PC-9 (cell line): ENCODE results near the gene DENND4A. TPM values are rescaled to one million over a fixed set of nuclear protein-coding genes. Genes with fewer than 3 reads are reported as not detected.

ENCODE experiments used
- Bru-seq: library from RNA; stranded (reverse); fragments of 400-500 nt; gene quantifications from one replicate; lab custom pipeline; 2021; lab: Mats Ljungman, UMichigan
- BruChase-seq, 2 experiments: library from RNA; stranded (reverse); fragments of 400-500 nt; gene quantifications; one replicate each; lab custom pipeline; 2021; lab: Mats Ljungman, UMichigan
- BruUV-seq: library from RNA; stranded (reverse); fragments of 400-500 nt; replicated peaks from 2 replicates; lab custom pipeline; 2021; lab: Mats Ljungman, UMichigan
- CTCF ChIA-PET: fragments of 300-600 bp; sonication (Branson Sonifier 250); formaldehyde crosslinking; loops from one replicate; lab custom pipeline; 2022; ENCODE audit warnings: antibody characterized with exemption; lab: Charles Lee
- POLR2A ChIA-PET: fragments of 300-600 bp; sonication (Branson Sonifier 250); formaldehyde crosslinking; loops from one replicate; lab custom pipeline; 2022; ENCODE audit warnings: antibody characterized with exemption; ENCODE audit not compliant: unreplicated experiment; lab: Charles Lee
- DNase-seq, 2 experiments: peaks; one replicate each; pipeline versions ENCODE4 v3.0.0 to v3.0.0-alpha.2; 2015 to 2022; ENCODE audit warnings: mixed read lengths in 1 of 2
- H2AFZ ChIP-seq: fragments of 200-600 bp; sonication (generic); 2 replicates; pipeline ENCODE4 v1.8.1; 2017; ENCODE audit warnings: antibody characterized with exemption
- H3F3A ChIP-seq: fragments of 200-600 bp; sonication (generic); 2 replicates; pipeline ENCODE4 v1.8.1; 2017; ENCODE audit warnings: antibody characterized with exemption, mild to moderate bottlenecking, low read depth; ENCODE audit not compliant: insufficient read depth
- H3K27ac ChIP-seq: fragments of 200-600 bp; sonication (generic); 2 replicates; pipeline ENCODE4 v1.6.1; 2016; ENCODE audit warnings: mixed run types
- H3K27me3 ChIP-seq: fragments of 200-600 bp; sonication (generic); 2 replicates; pipeline ENCODE4 v1.6.1; 2016; ENCODE audit warnings: low read depth, mixed run types; ENCODE audit not compliant: insufficient read depth
- H3K36me3 ChIP-seq: fragments of 200-600 bp; sonication (generic); 2 replicates; pipeline ENCODE4 v1.6.1; 2016; ENCODE audit warnings: low read depth, mixed run types
- H3K4me1 ChIP-seq: fragments of 200-600 bp; sonication (generic); replicated peaks from 2 replicates; pipeline ENCODE4 v1.6.1; 2016; ENCODE audit warnings: mixed run types; ENCODE audit not compliant: insufficient read depth
- H3K4me2 ChIP-seq: fragments of 200-600 bp; sonication (generic); 2 replicates; pipeline ENCODE4 v1.6.1; 2017; ENCODE audit warnings: mixed run types
- H3K4me3 ChIP-seq: fragments of 200-600 bp; sonication (generic); 2 replicates; pipeline ENCODE4 v1.6.1; 2016; ENCODE audit warnings: mixed run types
- H3K79me2 ChIP-seq: fragments of 200-600 bp; sonication (generic); 2 replicates; pipeline ENCODE4 v1.6.1; 2017; ENCODE audit warnings: low read depth, mixed run types
- H3K9me2 ChIP-seq: fragments of 200-600 bp; sonication (generic); 2 replicates; pipeline ENCODE4 v1.8.1; 2017; ENCODE audit warnings: mild to moderate bottlenecking; ENCODE audit not compliant: insufficient read depth
- H3K9me3 ChIP-seq: fragments of 200-600 bp; sonication (generic); 2 replicates; pipeline ENCODE4 v1.8.1; 2016; ENCODE audit warnings: low read depth; ENCODE audit not compliant: insufficient read depth
- H4K20me1 ChIP-seq: fragments of 200-600 bp; sonication (generic); 2 replicates; pipeline ENCODE4 v1.8.1; 2017; ENCODE audit not compliant: insufficient read depth
- EZH2 ChIP-seq: fragments of 200-600 bp; sonication (generic); IDR thresholded peaks from 2 replicates; pipeline ENCODE4 v1.8.0; 2017; ENCODE audit warnings: antibody characterized with exemption, low read depth
- intact Hi-C: fragments of 100-400 bp; cut with micrococcal nuclease; formaldehyde crosslinking; loops from one replicate; pipeline ENCODE4 v1.10.0; 2022; ENCODE audit not compliant: unreplicated experiment
- long read RNA-seq: library from polyadenylated mRNA; stranded (forward); transcript quantifications from one replicate; pipeline ENCODE4 v2.0.0, GENCODE V29; 2022
- total RNA-seq: library from RNA; stranded (reverse); gene quantifications from 2 replicates; pipeline ENCODE4 v1.2.3, GENCODE V29; 2021
- TF ChIP-seq, protein P1 (sequence below): fragments of 200-600 bp; sonication (generic); conservative IDR thresholded peaks from 2 replicates; pipeline ENCODE4 v1.6.1; 2017; ENCODE audit warnings: mixed run types, antibody characterized with exemption, mild to moderate bottlenecking, moderate library complexity

DENND4A gene
- total RNA-seq (12.6 and 16.3 TPM in 2 replicates), Bru-seq, nascent RNA (percentile 68 among the genes with signal in this experiment), BruChase-seq, experiment 1, labeled RNA remaining after a 2-hour chase (percentile 83 among the genes with signal in this experiment), BruChase-seq, experiment 2, labeled RNA remaining after a 6-hour chase (percentile 72 among the genes with signal in this experiment)
- long read RNA-seq, partial matches to known transcripts, result 1 of 8 reads
- long read RNA-seq, other reads (novel, unspliced or antisense), result 6 of 8 reads

DNA sequence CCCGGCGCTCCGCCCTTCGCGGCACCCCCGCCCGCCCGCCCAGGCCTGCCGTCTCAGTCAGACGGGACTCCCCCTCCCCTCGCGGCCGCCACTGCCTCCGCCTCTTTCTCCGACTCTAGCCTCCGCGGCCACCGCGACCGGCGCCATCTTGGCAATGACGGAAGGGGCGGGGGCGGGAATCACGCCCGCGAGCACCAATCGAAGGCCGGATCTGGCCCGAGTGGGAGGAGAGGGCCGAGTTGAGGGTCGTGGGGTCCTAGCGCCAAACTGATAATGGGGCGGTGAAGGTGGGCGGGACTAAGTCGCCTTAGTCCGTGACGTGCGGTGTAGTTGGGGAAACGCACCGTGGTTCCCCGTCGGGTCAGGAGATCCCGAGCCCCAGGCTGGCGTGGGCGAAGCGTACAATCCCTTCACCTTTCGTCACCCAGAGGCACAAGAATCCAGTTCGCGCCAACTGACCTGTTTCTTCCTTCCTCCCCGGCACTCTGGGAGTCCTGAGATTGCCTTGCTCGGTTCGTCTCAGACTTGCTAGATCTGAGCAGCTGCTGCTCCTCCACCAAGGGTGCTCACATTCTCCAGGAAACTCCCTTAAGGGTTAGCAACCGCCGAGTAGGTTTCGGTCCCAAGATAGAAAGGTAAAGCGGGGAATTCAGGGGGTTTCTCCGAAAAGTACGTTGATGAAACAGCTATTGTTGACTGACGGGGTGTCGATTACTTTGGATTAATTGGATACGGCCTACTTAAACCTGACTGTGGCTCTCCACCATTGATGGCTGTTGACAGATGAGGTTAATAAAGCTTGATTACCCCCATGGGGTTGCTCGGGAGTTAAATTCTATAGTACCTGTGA, at the start of gene DENND4A:
Gene DENND4A (minus strand): TSS at position 156 of the 850 bp plus-strand sequence. CDS start 35,843 bp downstream, outside the sequence.
- Histone ChIP-seq H3K9me2 (no peaks in the 10 kb centered on the region; the same call in 1 of the 2 replicates), H3F3A (peaks cover 18% of the 10 kb centered on the region; the same call in 1 of the 2 replicates), H3K79me2 (peaks cover 31% of the 10 kb centered on the region), H3K4me3 (peak within 1 kb of the TSS; percentile 86), H4K20me1 (no peaks in the 10 kb centered on the region), H3K27ac (peak within 1 kb of the TSS; percentile 77), H3K36me3 (no peaks in the 10 kb centered on the region), H3K27me3 (no peaks in the 10 kb centered on the region), H2AFZ (peak within 1 kb of the TSS; percentile 86), H3K4me1 (peaks cover 41% of the 10 kb centered on the region), H3K9me3 (no peaks in the 10 kb centered on the region), H3K4me2 (peak within 1 kb of the TSS; percentile 97)
- intact Hi-C loops, result loop anchor here (1.0 to 5.0 kb wide), 3 partner anchors 40 to 77 kb away; partner anchors contain the start of gene RAB11A
- TF ChIP-seq, protein P1, sequence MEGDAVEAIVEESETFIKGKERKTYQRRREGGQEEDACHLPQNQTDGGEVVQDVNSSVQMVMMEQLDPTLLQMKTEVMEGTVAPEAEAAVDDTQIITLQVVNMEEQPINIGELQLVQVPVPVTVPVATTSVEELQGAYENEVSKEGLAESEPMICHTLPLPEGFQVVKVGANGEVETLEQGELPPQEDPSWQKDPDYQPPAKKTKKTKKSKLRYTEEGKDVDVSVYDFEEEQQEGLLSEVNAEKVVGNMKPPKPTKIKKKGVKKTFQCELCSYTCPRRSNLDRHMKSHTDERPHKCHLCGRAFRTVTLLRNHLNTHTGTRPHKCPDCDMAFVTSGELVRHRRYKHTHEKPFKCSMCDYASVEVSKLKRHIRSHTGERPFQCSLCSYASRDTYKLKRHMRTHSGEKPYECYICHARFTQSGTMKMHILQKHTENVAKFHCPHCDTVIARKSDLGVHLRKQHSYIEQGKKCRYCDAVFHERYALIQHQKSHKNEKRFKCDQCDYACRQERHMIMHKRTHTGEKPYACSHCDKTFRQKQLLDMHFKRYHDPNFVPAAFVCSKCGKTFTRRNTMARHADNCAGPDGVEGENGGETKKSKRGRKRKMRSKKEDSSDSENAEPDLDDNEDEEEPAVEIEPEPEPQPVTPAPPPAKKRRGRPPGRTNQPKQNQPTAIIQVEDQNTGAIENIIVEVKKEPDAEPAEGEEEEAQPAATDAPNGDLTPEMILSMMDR, result no peak
- no peak for TF ChIP-seq EZH2
- ChIA-PET POLR2A (interaction anchor here (0.6 kb wide), 1 partner anchor 138 kb away, joined by 16 read pairs; no protein-coding TSS in a partner anchor), CTCF (interaction anchor here (0.6 to 0.9 kb wide), 2 partner anchors 41 to 78 kb away, joined by 7 to 11 read pairs; no protein-coding TSS in a partner anchor)
- TSS peak; percentile 98 for BruUV-seq
- DNase-seq, result peak; percentile 86 to 97

DNA sequence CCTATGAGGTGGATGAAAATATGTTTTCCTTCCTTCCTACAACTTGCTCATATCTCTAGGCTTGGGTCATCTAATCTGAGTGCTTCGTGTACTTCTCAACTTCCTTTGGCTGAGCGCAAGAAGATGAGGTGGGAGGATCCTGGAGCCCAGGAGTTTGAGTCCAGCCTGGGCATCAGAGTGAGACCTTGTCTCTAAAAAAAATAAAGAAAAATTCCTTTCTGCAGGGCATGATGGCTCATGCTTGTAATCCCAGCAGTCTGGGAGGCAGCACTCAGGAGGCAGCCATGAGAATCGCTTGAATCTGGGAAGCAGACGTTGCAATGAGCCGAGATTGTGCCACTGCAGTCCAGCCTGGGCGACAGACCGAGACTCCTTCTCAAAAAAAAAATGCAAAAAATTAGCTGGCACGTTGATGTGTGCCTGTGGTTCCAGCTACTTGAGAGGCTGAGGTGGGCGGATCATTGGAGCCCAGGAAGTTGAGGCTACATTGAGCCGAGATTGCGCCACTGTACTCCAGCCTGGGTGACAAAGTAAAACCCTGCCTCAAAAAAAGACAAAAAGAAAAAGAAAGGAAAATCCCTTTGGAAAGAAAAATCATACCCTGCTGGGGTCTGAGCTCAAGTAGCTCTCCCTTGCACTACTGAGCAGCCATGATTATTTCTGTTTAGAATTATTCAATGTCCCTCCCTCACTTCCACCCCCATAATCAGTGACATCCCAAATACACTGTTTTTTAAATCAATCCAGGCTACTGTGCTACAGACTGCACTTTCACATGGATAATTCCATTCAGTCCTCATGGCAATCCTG, 49.2 kb upstream of the DENND4A start:
- Histone ChIP-seq H3K79me2 (no peaks in the 10 kb centered on the region), H3K9me3 (no peaks in the 10 kb centered on the region), H3K27ac (no peak overlapping the region), H3K4me1 (no peaks in the 10 kb centered on the region), H3K4me2 (no peak overlapping the region), H2AFZ (no peak overlapping the region), H3K36me3 (no peaks in the 10 kb centered on the region), H3K9me2 (no peaks in the 10 kb centered on the region), H4K20me1 (no peaks in the 10 kb centered on the region), H3K27me3 (no peaks in the 10 kb centered on the region), H3F3A (no peaks in the 10 kb centered on the region), H3K4me3 (no peak overlapping the region)
- TF ChIP-seq, protein P1, result no peak
- TF ChIP-seq EZH2, result no peak
- BruUV-seq, result no TSS peak
- ChIA-PET POLR2A (interaction anchor here (0.6 kb wide), 1 partner anchor 22 kb away, joined by 7 read pairs; no protein-coding TSS in a partner anchor), CTCF (interaction anchor here (0.6 to 1.1 kb wide), 2 partner anchors 16 to 101 kb away, joined by 3 read pairs; no protein-coding TSS in a partner anchor)
- intact Hi-C loops, result no loop called here
- DNase-seq, result no peak

DNA sequence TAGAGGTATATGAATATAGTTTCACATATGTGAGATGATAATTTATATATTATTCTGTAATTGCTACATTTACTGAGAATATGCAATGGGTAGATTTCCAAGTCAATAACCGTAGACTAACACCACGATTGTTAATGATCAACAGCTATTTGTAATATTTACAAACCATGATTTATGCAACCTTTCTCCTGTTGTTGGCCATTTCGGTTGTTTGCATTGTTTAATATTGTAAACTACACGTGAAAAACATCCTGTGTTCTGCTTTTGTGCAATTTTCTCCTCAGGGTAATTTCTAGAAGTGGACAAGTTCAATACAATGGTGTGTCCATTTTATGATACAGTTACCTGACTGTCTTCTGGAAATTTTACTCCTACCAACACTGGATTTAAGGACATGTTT, 47.9 kb upstream of the DENND4A start:
- intact Hi-C loops, result loop anchor here (10.0 kb wide), 1 partner anchor 435 kb away; no protein-coding TSS in a partner anchor
- H3F3A ChIP-seq, result no peaks in the 10 kb centered on the region
- CTCF ChIA-PET, result no interaction called here

More for the DNA sequence above, 47.9 kb upstream of the DENND4A start:
- no peaks in the 10 kb centered on the region for H3K4me1 ChIP-seq
- no peak overlapping the region for H2AFZ ChIP-seq
- no peak overlapping the region for H3K4me2 ChIP-seq
- DNase-seq, result no peak
- H3K79me2 ChIP-seq, result no peaks in the 10 kb centered on the region
- no peak overlapping the region for H3K27ac ChIP-seq
- H4K20me1 ChIP-seq, result no peaks in the 10 kb centered on the region
- TF ChIP-seq EZH2, result no peak
- TF ChIP-seq, protein P1, result no peak
- no peaks in the 10 kb centered on the region for H3K27me3 ChIP-seq
- no peak overlapping the region for H3K4me3 ChIP-seq
- H3K9me2 ChIP-seq, result no peaks in the 10 kb centered on the region
- BruUV-seq, result no TSS peak
- H3K36me3 ChIP-seq, result no peaks in the 10 kb centered on the region
- H3K9me3 ChIP-seq, result no peaks in the 10 kb centered on the region
- POLR2A ChIA-PET, result no interaction called here
